ENCODE data around the gene ZNF700.
"Not testable (repeated sequence)": the region's sequence is repeated elsewhere in the genome, so short reads cannot be mapped to it uniquely, and the experiment has no call there.

Gene ZNF700

GRCh38 chr19:11987405-11988281 is 62.7 kb downstream of the ZNF700 start:
- Histone ChIP-seq H2BK5ac (ENCODE audit: low read length) (peak overlapping the region; percentile 77), H3K14ac (ENCODE audit: low read length) (peak overlapping the region; percentile 91), H3K9me3 (replicated peaks in 1 of 2; ENCODE audit: control insufficient read depth in 2 of 2, insufficient read depth in 1 of 2, low read depth in 1 of 2, low read length in 2 of 2) (peaks cover 15 to 42% of the 10 kb centered on the region in 2 donors), H3K4me3 (ENCODE audit: low read length in 2 of 2) (peak overlapping the region; percentile 94 to 95), H3K23ac (ENCODE audit: low read depth, low read length, poor library complexity) (peak overlapping the region; percentile 94), H3K27ac (replicated peaks; ENCODE audit: low read length) (peak overlapping the region; percentile 93), H3K79me1 (ENCODE audit: low read depth, low read length) (peaks cover 5% of the 10 kb centered on the region), H2AK5ac (ENCODE audit: low read depth, low read length) (peak overlapping the region; percentile 78), H3K9ac (ENCODE audit: low read depth, low read length, poor library complexity) (peak overlapping the region; percentile 83), H3K4me1 (ENCODE audit: control insufficient read depth in 2 of 2, insufficient read depth in 1 of 2, low read depth in 1 of 2, low read length in 2 of 2) (peaks cover 0 to 2% of the 10 kb centered on the region in 2 donors), H2BK12ac (ENCODE audit: low read length) (no peak overlapping the region), H3K27me3 (ENCODE audit: control insufficient read depth in 3 of 3, insufficient read depth in 3 of 3, low read depth in 1 of 3, low read length in 3 of 3) (no peaks in the 10 kb centered on the region), H2AFZ (ENCODE audit: low read length) (peak overlapping the region; percentile 95), H3K18ac (ENCODE audit: low read length) (peak overlapping the region; percentile 90), H2BK120ac (ENCODE audit: low read depth, low read length) (no peak overlapping the region), H4K8ac (ENCODE audit: low read depth, low read length) (no peak overlapping the region), H2BK15ac (ENCODE audit: low read length) (peak overlapping the region; percentile 55), H3K36me3 (replicated peaks in 1 of 2; ENCODE audit: control insufficient read depth in 2 of 2, insufficient read depth in 2 of 2, low read length in 2 of 2) (peaks cover 6 to 32% of the 10 kb centered on the region in 2 donors), H4K91ac (ENCODE audit: low read depth, low read length, poor library complexity) (no peak overlapping the region), H3K4me2 (ENCODE audit: insufficient read depth, low read length, poor library complexity, severe bottlenecking) (peak overlapping the region; percentile 92), H3K4ac (ENCODE audit: low read length) (no peak overlapping the region)
- no CpG with 5 or more reads among the region's 54 CpGs for WGBS, 2 donors (ENCODE audit: extremely low coverage in 2 of 2, insufficient read length in 2 of 2, insufficient replicate concordance in 1 of 2)
- DNase-seq (ENCODE audit: low spot score): peak; percentile 91

- H2BK5ac ChIP-seq (ENCODE audit: low read length): no peak overlapping the region
- no peak overlapping the region for H2BK15ac ChIP-seq (ENCODE audit: low read length)
- no peak overlapping the region for H3K4me2 ChIP-seq (ENCODE audit: insufficient read depth, low read length, poor library complexity, severe bottlenecking)
- no peak overlapping the region for H2AK5ac ChIP-seq (ENCODE audit: low read depth, low read length)
- H3K27me3 ChIP-seq (ENCODE audit: control insufficient read depth in 3 of 3, insufficient read depth in 3 of 3, low read depth in 1 of 3, low read length in 3 of 3): no peaks in the 10 kb centered on the region
- H2BK120ac ChIP-seq (ENCODE audit: low read depth, low read length): no peak overlapping the region
- H4K8ac ChIP-seq (ENCODE audit: low read depth, low read length): no peak overlapping the region
- no peak overlapping the region for H4K91ac ChIP-seq (ENCODE audit: low read depth, low read length, poor library complexity)
- no peak overlapping the region for H3K27ac ChIP-seq (replicated peaks; ENCODE audit: low read length)
- no peak overlapping the region for H3K23ac ChIP-seq (ENCODE audit: low read depth, low read length, poor library complexity)
- H3K79me1 ChIP-seq (ENCODE audit: low read depth, low read length): peaks cover 5% of the 10 kb centered on the region
- H3K14ac ChIP-seq (ENCODE audit: low read length): no peak overlapping the region
- DNase-seq (ENCODE audit: low spot score): no peak
- no peak overlapping the region for H3K4me3 ChIP-seq (ENCODE audit: low read length in 2 of 2)
- H3K4me1 ChIP-seq (ENCODE audit: control insufficient read depth in 2 of 2, insufficient read depth in 1 of 2, low read depth in 1 of 2, low read length in 2 of 2): peaks cover 0 to 2% of the 10 kb centered on the region in 2 donors
- H3K9ac ChIP-seq (ENCODE audit: low read depth, low read length, poor library complexity): no peak overlapping the region
- peaks cover 11 to 38% of the 10 kb centered on the region in 2 donors for H3K9me3 ChIP-seq (replicated peaks in 1 of 2; ENCODE audit: control insufficient read depth in 2 of 2, insufficient read depth in 1 of 2, low read depth in 1 of 2, low read length in 2 of 2)
- H2BK12ac ChIP-seq (ENCODE audit: low read length): no peak overlapping the region
- H2AFZ ChIP-seq (ENCODE audit: low read length): no peak overlapping the region
- no peak overlapping the region for H3K18ac ChIP-seq (ENCODE audit: low read length)
- WGBS, 2 donors (ENCODE audit: extremely low coverage in 2 of 2, insufficient read length in 2 of 2, insufficient replicate concordance in 1 of 2): no CpG with 5 or more reads among the region's 9 CpGs
- H3K36me3 ChIP-seq (replicated peaks in 1 of 2; ENCODE audit: control insufficient read depth in 2 of 2, insufficient read depth in 2 of 2, low read length in 2 of 2): peaks cover 6 to 42% of the 10 kb centered on the region in 2 donors
- no peak overlapping the region for H3K4ac ChIP-seq (ENCODE audit: low read length)
Observed at GRCh38 chr19:11989112-11989456, 64.2 kb downstream of the ZNF700 start.

- H2BK120ac ChIP-seq (ENCODE audit: low read depth, low read length); H4K8ac ChIP-seq (ENCODE audit: low read depth, low read length); H3K79me1 ChIP-seq (ENCODE audit: low read depth, low read length); H3K9ac ChIP-seq (ENCODE audit: low read depth, low read length, poor library complexity); H3K23ac ChIP-seq (ENCODE audit: low read depth, low read length, poor library complexity); H3K18ac ChIP-seq (ENCODE audit: low read length); DNase-seq (ENCODE audit: low spot score); H4K91ac ChIP-seq (ENCODE audit: low read depth, low read length, poor library complexity); H3K14ac ChIP-seq (ENCODE audit: low read length); H3K4me1 ChIP-seq (ENCODE audit: control insufficient read depth in 2 of 2, insufficient read depth in 1 of 2, low read depth in 1 of 2, low read length in 2 of 2); H2BK5ac ChIP-seq (ENCODE audit: low read length); H3K27ac ChIP-seq (replicated peaks; ENCODE audit: low read length); H2AFZ ChIP-seq (ENCODE audit: low read length); H2BK12ac ChIP-seq (ENCODE audit: low read length); H2BK15ac ChIP-seq (ENCODE audit: low read length); H3K27me3 ChIP-seq (ENCODE audit: control insufficient read depth in 3 of 3, insufficient read depth in 3 of 3, low read depth in 1 of 3, low read length in 3 of 3); H3K4ac ChIP-seq (ENCODE audit: low read length); H3K4me3 ChIP-seq (ENCODE audit: low read length in 2 of 2); H2AK5ac ChIP-seq (ENCODE audit: low read depth, low read length); H3K4me2 ChIP-seq (ENCODE audit: insufficient read depth, low read length, poor library complexity, severe bottlenecking): not testable (repeated sequence)
- WGBS, 2 donors (ENCODE audit: extremely low coverage in 2 of 2, insufficient read length in 2 of 2, insufficient replicate concordance in 1 of 2): no CpG with 5 or more reads among the region's 4 CpGs
- H3K36me3 ChIP-seq (replicated peaks in 1 of 2; ENCODE audit: control insufficient read depth in 2 of 2, insufficient read depth in 2 of 2, low read length in 2 of 2): peaks cover 7 to 55% of the 10 kb centered on the region in 2 donors
- peaks cover 7 to 51% of the 10 kb centered on the region in 2 donors for H3K9me3 ChIP-seq (replicated peaks in 1 of 2; ENCODE audit: control insufficient read depth in 2 of 2, insufficient read depth in 1 of 2, low read depth in 1 of 2, low read length in 2 of 2)
Observed at GRCh38 chr19:11991921-11992320, 67.0 kb downstream of the ZNF700 start.

- no CpG with 5 or more reads among the region's 1 CpG for WGBS, 2 donors (ENCODE audit: extremely low coverage in 2 of 2, insufficient read length in 2 of 2, insufficient replicate concordance in 1 of 2)
- no peak overlapping the region for H4K8ac ChIP-seq (ENCODE audit: low read depth, low read length)
- no peak overlapping the region for H3K23ac ChIP-seq (ENCODE audit: low read depth, low read length, poor library complexity)
- no peaks in the 10 kb centered on the region for H3K27me3 ChIP-seq (ENCODE audit: control insufficient read depth in 3 of 3, insufficient read depth in 3 of 3, low read depth in 1 of 3, low read length in 3 of 3)
- H3K4me1 ChIP-seq (ENCODE audit: control insufficient read depth in 2 of 2, insufficient read depth in 1 of 2, low read depth in 1 of 2, low read length in 2 of 2): no peaks in the 10 kb centered on the region
- H3K4ac ChIP-seq (ENCODE audit: low read length): no peak overlapping the region
- no peak overlapping the region for H2AFZ ChIP-seq (ENCODE audit: low read length)
- H2BK5ac ChIP-seq (ENCODE audit: low read length): no peak overlapping the region
- H2BK12ac ChIP-seq (ENCODE audit: low read length): no peak overlapping the region
- H3K9ac ChIP-seq (ENCODE audit: low read depth, low read length, poor library complexity): no peak overlapping the region
- H3K79me1 ChIP-seq (ENCODE audit: low read depth, low read length): peaks cover 4% of the 10 kb centered on the region
- peaks cover 10 to 57% of the 10 kb centered on the region in 2 donors for H3K36me3 ChIP-seq (replicated peaks in 1 of 2; ENCODE audit: control insufficient read depth in 2 of 2, insufficient read depth in 2 of 2, low read length in 2 of 2)
- no peak overlapping the region for H3K14ac ChIP-seq (ENCODE audit: low read length)
- no peak for DNase-seq (ENCODE audit: low spot score)
- H3K18ac ChIP-seq (ENCODE audit: low read length): no peak overlapping the region
- H2AK5ac ChIP-seq (ENCODE audit: low read depth, low read length): no peak overlapping the region
- H2BK15ac ChIP-seq (ENCODE audit: low read length): no peak overlapping the region
- no peak overlapping the region for H2BK120ac ChIP-seq (ENCODE audit: low read depth, low read length)
- no peak overlapping the region for H3K4me2 ChIP-seq (ENCODE audit: insufficient read depth, low read length, poor library complexity, severe bottlenecking)
- H3K4me3 ChIP-seq (ENCODE audit: low read length in 2 of 2): no peak overlapping the region
- peaks cover 7 to 62% of the 10 kb centered on the region in 2 donors for H3K9me3 ChIP-seq (replicated peaks in 1 of 2; ENCODE audit: control insufficient read depth in 2 of 2, insufficient read depth in 1 of 2, low read depth in 1 of 2, low read length in 2 of 2)
- no peak overlapping the region for H3K27ac ChIP-seq (replicated peaks; ENCODE audit: low read length)
- H4K91ac ChIP-seq (ENCODE audit: low read depth, low read length, poor library complexity): no peak overlapping the region
Observed at GRCh38 chr19:11995174-11995573, 70.3 kb downstream of the ZNF700 start.
